ENCODE data around the gene PCSK6.
"Not testable (repeated sequence)": the region's sequence is repeated elsewhere in the genome, so short reads cannot be mapped to it uniquely, and the experiment has no call there.

Gene PCSK6

DNA sequence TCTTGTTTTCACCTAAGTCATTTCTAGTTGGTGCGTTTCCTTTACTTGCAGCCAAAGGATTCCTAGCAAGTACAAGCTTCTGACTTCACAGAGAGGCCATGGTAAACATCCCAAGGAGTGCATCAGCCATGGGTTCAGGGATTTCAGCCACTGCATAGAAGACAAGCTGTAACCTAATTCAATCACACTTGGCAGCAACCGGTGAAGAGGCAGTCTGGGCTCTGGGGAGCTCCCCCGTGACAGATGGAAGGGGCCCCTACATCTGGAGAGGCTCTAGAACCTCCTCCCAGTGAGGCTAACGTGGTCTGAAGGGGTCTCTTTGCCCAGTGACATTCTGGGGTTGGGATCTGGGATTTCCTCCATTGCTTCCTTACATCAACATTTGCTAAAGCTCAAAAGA is 186.1 kb downstream of the PCSK6 start:
- no peak for DNase-seq (ENCODE audit: low read depth)
- H3K4me3 ChIP-seq (ENCODE audit: low read depth, low read length): no peak overlapping the region
- TF ChIP-seq, protein P1, sequence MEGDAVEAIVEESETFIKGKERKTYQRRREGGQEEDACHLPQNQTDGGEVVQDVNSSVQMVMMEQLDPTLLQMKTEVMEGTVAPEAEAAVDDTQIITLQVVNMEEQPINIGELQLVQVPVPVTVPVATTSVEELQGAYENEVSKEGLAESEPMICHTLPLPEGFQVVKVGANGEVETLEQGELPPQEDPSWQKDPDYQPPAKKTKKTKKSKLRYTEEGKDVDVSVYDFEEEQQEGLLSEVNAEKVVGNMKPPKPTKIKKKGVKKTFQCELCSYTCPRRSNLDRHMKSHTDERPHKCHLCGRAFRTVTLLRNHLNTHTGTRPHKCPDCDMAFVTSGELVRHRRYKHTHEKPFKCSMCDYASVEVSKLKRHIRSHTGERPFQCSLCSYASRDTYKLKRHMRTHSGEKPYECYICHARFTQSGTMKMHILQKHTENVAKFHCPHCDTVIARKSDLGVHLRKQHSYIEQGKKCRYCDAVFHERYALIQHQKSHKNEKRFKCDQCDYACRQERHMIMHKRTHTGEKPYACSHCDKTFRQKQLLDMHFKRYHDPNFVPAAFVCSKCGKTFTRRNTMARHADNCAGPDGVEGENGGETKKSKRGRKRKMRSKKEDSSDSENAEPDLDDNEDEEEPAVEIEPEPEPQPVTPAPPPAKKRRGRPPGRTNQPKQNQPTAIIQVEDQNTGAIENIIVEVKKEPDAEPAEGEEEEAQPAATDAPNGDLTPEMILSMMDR (conservative IDR thresholded peaks at IDR 0.05; ENCODE audit: low read depth, low read length): no peak

DNA sequence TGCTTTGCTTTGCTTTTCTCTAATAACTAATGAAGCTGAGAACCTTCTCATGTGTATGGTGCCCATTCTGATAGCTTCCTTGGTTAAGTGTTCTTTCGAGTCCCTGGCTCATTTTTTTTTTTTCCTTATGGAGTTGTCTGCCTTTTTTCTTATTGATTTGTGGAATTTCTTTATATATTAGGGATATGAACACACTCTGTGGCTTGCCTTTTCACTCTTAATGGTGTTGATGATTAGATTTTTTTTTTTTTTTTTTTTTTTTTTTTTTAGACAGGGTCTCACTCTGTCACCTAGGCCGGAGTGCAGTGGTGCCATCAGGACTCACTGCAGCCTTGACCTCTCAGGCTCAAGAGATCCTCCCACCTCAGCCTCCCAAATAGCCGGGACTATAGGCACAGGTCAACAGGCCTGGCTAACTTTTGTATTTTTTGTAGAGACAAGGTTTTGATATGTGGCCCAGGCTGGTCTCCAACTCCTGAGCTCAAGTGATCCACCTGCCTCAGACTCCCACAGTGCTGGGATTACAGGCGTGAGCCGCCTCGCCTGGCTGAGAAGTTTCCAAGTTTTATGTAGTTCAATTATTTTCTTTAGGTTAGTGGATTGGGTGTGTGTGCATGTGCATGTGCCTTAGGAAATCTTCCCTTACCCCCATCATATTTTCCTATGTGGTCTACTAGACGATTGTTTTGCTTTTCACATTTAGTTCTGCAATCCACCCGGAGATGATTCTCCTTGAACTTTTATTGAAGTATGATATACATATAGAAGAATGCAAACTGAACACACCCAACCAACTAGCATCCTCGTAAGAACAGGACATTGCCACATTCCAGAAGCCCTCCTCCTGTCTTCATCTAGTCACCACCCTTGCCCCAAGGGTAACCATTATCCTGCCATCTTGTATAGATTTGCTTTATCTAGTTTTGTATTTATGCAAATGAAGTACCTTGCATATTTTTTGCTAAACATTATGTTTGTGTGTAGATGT is 192.8 kb downstream of the PCSK6 start:
- peak; percentile 46 for DNase-seq (ENCODE audit: low read depth)
- TF ChIP-seq, protein P1 (conservative IDR thresholded peaks at IDR 0.05; ENCODE audit: low read depth, low read length): no peak
- H3K4me3 ChIP-seq (ENCODE audit: low read depth, low read length): peak overlapping the region; percentile 95

DNA sequence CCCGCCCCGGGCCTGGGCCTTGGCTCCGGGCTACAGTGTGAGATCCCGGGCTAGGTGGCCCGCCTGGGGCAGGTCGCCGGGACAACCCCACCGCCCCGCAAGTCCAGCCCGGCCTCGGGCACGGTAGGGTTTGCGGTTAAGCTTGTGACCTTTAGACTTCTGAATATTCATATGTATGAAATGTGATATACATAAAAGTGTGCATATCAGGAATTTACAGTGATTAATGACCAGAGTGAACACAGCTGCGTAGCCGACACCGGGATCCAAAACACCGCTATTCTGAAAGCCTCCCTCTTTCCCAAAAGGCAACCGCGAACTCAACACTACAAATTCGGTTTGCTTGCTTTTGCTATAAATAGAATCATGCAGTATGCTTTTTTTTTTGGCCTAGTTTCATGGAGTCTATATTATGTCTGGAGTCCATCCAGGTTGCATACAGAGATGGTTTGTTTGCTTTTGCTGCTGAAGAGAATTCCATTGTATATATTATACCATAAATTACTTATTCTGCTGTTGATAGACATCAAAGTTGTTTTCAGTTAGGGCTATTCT is 193.8 kb downstream of the PCSK6 start:
- H3K4me3 ChIP-seq (ENCODE audit: low read depth, low read length): peak overlapping the region; percentile 95
- TF ChIP-seq, protein P1 (conservative IDR thresholded peaks at IDR 0.05; ENCODE audit: low read depth, low read length): no peak
- peak; percentile 69 for DNase-seq (ENCODE audit: low read depth)

DNA sequence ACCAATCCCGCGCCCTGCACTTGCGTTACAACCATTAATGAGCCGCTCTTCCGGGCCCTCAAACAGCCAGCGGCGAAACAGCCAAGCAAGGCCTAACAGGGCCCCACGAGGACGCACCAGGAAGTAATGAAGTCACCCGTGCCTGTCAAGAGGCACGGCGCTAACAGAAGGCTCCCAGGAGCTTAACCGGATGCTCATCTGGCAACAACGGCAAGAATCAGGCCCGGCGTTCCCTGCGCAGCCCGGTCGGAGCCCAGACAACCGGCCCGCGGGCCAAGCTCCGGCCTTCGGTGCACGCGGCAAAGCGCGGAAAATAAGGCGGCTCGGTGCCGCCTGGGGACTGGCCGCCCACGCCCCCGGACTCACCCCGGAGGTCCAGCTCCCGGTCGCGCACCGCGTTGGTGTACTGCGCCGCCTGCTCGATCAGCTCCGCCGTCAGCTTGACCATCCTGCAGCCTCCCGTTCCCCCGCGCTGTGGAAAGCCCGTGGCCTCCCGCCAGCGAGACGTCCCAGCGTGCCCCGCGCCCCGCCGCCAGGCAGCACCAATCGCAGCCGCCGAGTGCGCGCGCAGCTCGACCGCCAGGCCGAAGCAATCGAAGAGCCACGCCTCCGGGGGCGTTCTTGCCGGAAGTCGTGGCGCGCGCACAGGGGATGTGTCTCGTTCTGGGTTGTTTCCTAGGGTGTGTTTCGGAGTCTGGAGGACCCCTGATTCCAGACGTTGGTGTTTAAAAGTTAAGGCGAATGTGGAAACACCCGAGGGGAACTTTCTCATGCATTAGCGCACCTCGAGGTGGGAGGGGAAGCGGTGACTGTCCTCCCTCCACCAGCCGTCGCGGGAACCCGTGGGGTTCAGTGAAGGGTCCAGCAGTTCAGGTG is 194.5 kb downstream of the PCSK6 start, which contains the start of gene SNRPA1:
TSS of gene SNRPA1 (minus strand) at position 518 of the 876 bp plus-strand sequence. CDS start at position 448, 70 bp downstream.
- TF ChIP-seq, protein P1 (conservative IDR thresholded peaks at IDR 0.05; ENCODE audit: low read depth, low read length): no peak
- H3K4me3 ChIP-seq (ENCODE audit: low read depth, low read length): peak within 1 kb of the TSS; percentile 95
- peak; percentile 97 for DNase-seq (ENCODE audit: low read depth)

DNA sequence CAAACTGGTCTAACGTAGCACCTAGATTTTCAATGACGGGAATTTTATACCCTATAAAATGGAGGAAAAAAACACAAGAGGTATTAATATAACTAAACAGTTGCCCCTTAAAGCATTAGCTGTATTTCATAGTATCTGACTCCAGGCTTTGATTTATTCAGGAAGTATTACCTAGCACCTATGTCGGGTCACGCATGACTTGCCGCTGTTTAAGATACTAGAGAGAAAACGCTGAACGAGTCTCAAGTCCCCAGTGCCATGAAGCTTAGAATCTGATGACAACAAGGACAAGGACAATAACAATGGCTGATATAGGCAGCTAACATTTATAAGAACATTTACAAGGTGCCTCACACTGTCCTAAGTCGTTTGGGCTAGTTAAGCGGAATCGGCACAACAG is 196.4 kb downstream of the PCSK6 start:
- H3K4me3 ChIP-seq (ENCODE audit: low read depth, low read length): peak overlapping the region; percentile 95
- no peak for DNase-seq (ENCODE audit: low read depth)
- TF ChIP-seq, protein P1 (conservative IDR thresholded peaks at IDR 0.05; ENCODE audit: low read depth, low read length): no peak

DNA sequence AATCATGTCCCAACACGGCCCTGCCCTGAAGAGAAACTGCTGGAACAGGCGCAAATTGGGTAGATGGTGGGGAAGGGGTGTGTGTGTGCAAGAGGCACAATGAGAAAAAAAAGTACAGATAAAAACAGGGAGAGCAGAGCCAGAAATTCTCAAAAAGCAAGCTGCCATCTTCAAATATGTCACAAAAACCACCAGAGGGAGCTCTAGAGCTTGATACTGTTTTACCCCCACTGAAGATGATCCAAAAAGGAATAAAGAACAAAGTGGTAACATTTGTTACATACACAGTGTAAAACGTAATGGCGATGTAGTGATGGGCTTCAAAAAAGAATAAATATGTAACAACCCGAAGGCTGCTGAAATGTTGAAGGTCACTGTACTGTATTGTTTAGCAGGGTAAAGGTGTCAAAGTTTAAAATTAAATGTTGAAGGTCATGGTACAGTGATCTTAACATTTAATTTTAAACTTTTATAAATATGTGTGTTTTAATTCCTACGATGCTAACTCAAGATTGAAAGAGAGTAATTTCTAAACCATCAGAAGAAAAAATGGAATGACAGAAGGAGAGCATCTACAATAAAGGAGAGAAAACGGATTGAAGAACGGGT is 200.5 kb downstream of the PCSK6 start:
- H3K4me3 ChIP-seq (ENCODE audit: low read depth, low read length): no peak overlapping the region
- TF ChIP-seq, protein P1 (conservative IDR thresholded peaks at IDR 0.05; ENCODE audit: low read depth, low read length): peak; percentile 67
- peak; percentile 73 for DNase-seq (ENCODE audit: low read depth)

DNA sequence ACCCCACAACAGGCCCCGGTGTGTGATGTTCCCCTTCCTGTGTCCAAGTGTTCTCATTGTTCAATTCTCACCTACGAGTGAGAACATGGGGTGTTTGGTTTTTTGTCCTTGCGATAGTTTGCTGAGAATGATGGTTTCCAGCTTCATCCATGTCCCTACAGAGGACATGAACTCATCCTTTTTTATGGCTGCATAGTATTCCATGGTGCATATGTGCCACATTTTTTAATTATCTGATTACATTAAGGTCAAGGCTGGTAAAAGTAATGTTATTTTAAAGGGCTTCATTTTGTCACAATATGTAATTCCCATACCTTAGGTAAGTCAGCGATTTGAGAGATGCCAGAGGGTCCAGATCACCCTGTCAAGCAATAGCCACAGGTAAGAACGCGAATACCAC is 202.2 kb downstream of the PCSK6 start:
- not testable (repeated sequence) for H3K4me3 ChIP-seq (ENCODE audit: low read depth, low read length); DNase-seq (ENCODE audit: low read depth)
